ENCODE results near the gene TSPAN3.

DNA sequence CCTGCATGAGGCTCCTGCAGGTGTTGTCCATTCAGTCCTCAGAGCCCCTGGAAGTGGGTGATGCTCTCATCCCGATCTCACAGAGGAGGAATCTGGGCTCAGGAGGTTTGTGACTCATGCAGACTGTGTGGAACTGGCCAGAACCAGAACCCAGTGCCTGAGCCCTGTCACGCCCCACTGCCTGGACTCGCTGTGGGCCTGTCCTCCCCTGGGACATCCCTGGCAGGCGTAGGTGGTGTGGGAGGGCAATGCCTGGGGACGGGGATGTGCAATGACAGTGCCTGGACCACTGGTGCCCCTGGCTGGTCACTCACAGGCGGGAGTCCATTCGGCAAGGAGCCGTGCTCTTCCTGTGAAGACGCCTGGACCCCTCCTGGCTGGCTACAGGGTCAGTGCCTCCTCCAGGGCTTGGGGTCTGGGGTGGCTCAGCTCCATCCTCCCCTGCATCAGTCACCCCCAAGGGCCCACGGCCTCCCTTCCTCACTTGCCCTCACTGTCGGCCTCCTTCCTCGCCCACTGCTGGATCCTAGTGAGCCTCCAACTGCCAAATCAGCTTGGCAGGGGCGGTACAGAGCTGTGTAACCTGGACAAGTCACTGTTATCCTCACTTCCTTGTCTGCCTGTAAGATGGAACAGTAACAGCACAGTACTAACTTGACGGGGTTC is 61.1 kb downstream of the TSPAN3 start:
- TF ChIP-seq, protein P1, sequence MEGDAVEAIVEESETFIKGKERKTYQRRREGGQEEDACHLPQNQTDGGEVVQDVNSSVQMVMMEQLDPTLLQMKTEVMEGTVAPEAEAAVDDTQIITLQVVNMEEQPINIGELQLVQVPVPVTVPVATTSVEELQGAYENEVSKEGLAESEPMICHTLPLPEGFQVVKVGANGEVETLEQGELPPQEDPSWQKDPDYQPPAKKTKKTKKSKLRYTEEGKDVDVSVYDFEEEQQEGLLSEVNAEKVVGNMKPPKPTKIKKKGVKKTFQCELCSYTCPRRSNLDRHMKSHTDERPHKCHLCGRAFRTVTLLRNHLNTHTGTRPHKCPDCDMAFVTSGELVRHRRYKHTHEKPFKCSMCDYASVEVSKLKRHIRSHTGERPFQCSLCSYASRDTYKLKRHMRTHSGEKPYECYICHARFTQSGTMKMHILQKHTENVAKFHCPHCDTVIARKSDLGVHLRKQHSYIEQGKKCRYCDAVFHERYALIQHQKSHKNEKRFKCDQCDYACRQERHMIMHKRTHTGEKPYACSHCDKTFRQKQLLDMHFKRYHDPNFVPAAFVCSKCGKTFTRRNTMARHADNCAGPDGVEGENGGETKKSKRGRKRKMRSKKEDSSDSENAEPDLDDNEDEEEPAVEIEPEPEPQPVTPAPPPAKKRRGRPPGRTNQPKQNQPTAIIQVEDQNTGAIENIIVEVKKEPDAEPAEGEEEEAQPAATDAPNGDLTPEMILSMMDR (IDR thresholded peaks at IDR 0.05): no peak
- TF ChIP-seq POLR2A (IDR thresholded peaks at IDR 0.05): no peak
